Memory B cell (primary cell): ENCODE data around the gene CLK2.
"Not testable (repeated sequence)": the region's sequence is repeated elsewhere in the genome, so short reads cannot be mapped to it uniquely, and the experiment has no call there.

Source experiments
- ATAC-seq: fragments of 150-1000 bp; cut with Tn5 transposase; 2 replicates; pipeline ENCODE4 v1.10.0; 2021; ENCODE audit warnings: low read depth, mild to moderate bottlenecking, moderate library complexity
- DNase-seq, 2 donors: peaks; one replicate each; pipeline ENCODE4 v3.0.0; 2022; ENCODE audit warnings: low spot score in 2 of 2
- H3K27ac Mint-ChIP-seq: one replicate; pipeline ENCODE4 v1.8.0; 2022; ENCODE audit warnings: mild to moderate bottlenecking, moderate library complexity, mixed read lengths
- H3K27me3 Mint-ChIP-seq: one replicate; pipeline ENCODE4 v1.8.0; 2022; ENCODE audit warnings: mixed read lengths
- H3K36me3 Mint-ChIP-seq: one replicate; pipeline ENCODE4 v1.8.0; 2022; ENCODE audit warnings: mild to moderate bottlenecking, mixed read lengths
- H3K4me1 Mint-ChIP-seq: one replicate; pipeline ENCODE4 v1.8.0; 2022; ENCODE audit warnings: mixed read lengths
- H3K4me3 Mint-ChIP-seq: one replicate; pipeline ENCODE4 v1.8.0; 2022; ENCODE audit warnings: mild to moderate bottlenecking, moderate library complexity, mixed read lengths
- H3K9me3 Mint-ChIP-seq: one replicate; pipeline ENCODE4 v1.8.0; 2022; ENCODE audit warnings: mixed read lengths

Gene CLK2

GRCh38 chr1:155305881-155306391 lies 32.6 kb upstream of the CLK2 start:
- H3K27ac Mint-ChIP-seq, result peak overlapping the region; percentile 19
- H3K36me3 Mint-ChIP-seq, result no peaks in the 10 kb centered on the region
- no peaks in the 10 kb centered on the region for H3K9me3 Mint-ChIP-seq
- H3K4me3 Mint-ChIP-seq, result peak overlapping the region; percentile 4
- no peak for ATAC-seq
- no peaks in the 10 kb centered on the region for H3K27me3 Mint-ChIP-seq
- no peak for DNase-seq
- peaks cover 6% of the 10 kb centered on the region for H3K4me1 Mint-ChIP-seq

- Mint-ChIP-seq H3K4me3 (no peak overlapping the region), H3K27me3 (no peaks in the 10 kb centered on the region), H3K36me3 (no peaks in the 10 kb centered on the region), H3K9me3 (no peaks in the 10 kb centered on the region), H3K27ac (no peak overlapping the region), H3K4me1 (peaks cover 3% of the 10 kb centered on the region)
- DNase-seq (no peak), ATAC-seq (no peak)
Observed at GRCh38 chr1:155304558-155305063, 31.3 kb upstream of the CLK2 start.

- DNase-seq, result no peak
- H3K9me3 Mint-ChIP-seq, result no peaks in the 10 kb centered on the region
- H3K27me3 Mint-ChIP-seq, result peaks cover 12% of the 10 kb centered on the region
- no peak within 1 kb of the TSS for H3K4me3 Mint-ChIP-seq
- ATAC-seq, result no peak
- H3K36me3 Mint-ChIP-seq, result peaks cover 2% of the 10 kb centered on the region
- no peak within 1 kb of the TSS for H3K27ac Mint-ChIP-seq
- peaks cover 3% of the 10 kb centered on the region for H3K4me1 Mint-ChIP-seq
Observed at GRCh38 chr1:155301342-155301841, 28.1 kb upstream of the CLK2 start, which contains the start of gene PKLR. TSS of gene PKLR (minus strand) at chr1:155301438. CDS start at chr1:155301395, 43 bp downstream.

- Mint-ChIP-seq H3K27ac (no peak overlapping the region), H3K9me3 (no peaks in the 10 kb centered on the region), H3K36me3 (peaks cover 2% of the 10 kb centered on the region), H3K4me1 (peaks cover 3% of the 10 kb centered on the region), H3K27me3 (peaks cover 15% of the 10 kb centered on the region), H3K4me3 (no peak overlapping the region)
- ATAC-seq (no peak), DNase-seq (no peak)
Observed at GRCh38 chr1:155300553-155301329, 27.4 kb upstream of the CLK2 start.

- H3K27me3 Mint-ChIP-seq, result peaks cover 18% of the 10 kb centered on the region
- DNase-seq (no peak), ATAC-seq (no peak)
- H3K36me3 Mint-ChIP-seq, result peaks cover 2% of the 10 kb centered on the region
- peaks cover 3% of the 10 kb centered on the region for H3K4me1 Mint-ChIP-seq
- H3K27ac Mint-ChIP-seq, result no peak overlapping the region
- no peaks in the 10 kb centered on the region for H3K9me3 Mint-ChIP-seq
- no peak overlapping the region for H3K4me3 Mint-ChIP-seq
Observed at GRCh38 chr1:155300024-155300423, 26.7 kb upstream of the CLK2 start.

- H3K4me1 Mint-ChIP-seq, result peaks cover 6% of the 10 kb centered on the region
- no peak for DNase-seq
- no peak overlapping the region for H3K4me3 Mint-ChIP-seq
- no peaks in the 10 kb centered on the region for H3K9me3 Mint-ChIP-seq
- peaks cover 2% of the 10 kb centered on the region for H3K36me3 Mint-ChIP-seq
- H3K27me3 Mint-ChIP-seq, result peaks cover 24% of the 10 kb centered on the region
- ATAC-seq, result no peak
- H3K27ac Mint-ChIP-seq, result no peak overlapping the region
Observed at GRCh38 chr1:155297384-155297783, 24.1 kb upstream of the CLK2 start.

GRCh38 chr1:155296661-155297060 lies 23.4 kb upstream of the CLK2 start:
- no peak overlapping the region for H3K27ac Mint-ChIP-seq
- ATAC-seq (no peak), DNase-seq (no peak)
- no peaks in the 10 kb centered on the region for H3K9me3 Mint-ChIP-seq
- H3K4me3 Mint-ChIP-seq, result no peak overlapping the region
- peaks cover 24% of the 10 kb centered on the region for H3K27me3 Mint-ChIP-seq
- peaks cover 6% of the 10 kb centered on the region for H3K4me1 Mint-ChIP-seq
- H3K36me3 Mint-ChIP-seq, result peaks cover 2% of the 10 kb centered on the region

- H3K27ac Mint-ChIP-seq, result no peak overlapping the region
- ATAC-seq (no peak), DNase-seq (no peak)
- H3K36me3 Mint-ChIP-seq, result peaks cover 2% of the 10 kb centered on the region
- peaks cover 6% of the 10 kb centered on the region for H3K4me1 Mint-ChIP-seq
- no peak overlapping the region for H3K4me3 Mint-ChIP-seq
- H3K27me3 Mint-ChIP-seq, result peaks cover 24% of the 10 kb centered on the region
- no peaks in the 10 kb centered on the region for H3K9me3 Mint-ChIP-seq
Observed at GRCh38 chr1:155295942-155296267, 22.6 kb upstream of the CLK2 start.

GRCh38 chr1:155295183-155295941 lies 22.1 kb upstream of the CLK2 start:
- peaks cover 6% of the 10 kb centered on the region for H3K4me1 Mint-ChIP-seq
- peaks cover 2% of the 10 kb centered on the region for H3K36me3 Mint-ChIP-seq
- no peak for ATAC-seq
- H3K4me3 Mint-ChIP-seq, result no peak overlapping the region
- H3K9me3 Mint-ChIP-seq, result no peaks in the 10 kb centered on the region
- H3K27me3 Mint-ChIP-seq, result peaks cover 26% of the 10 kb centered on the region
- no peak overlapping the region for H3K27ac Mint-ChIP-seq
- no peak for DNase-seq

- Mint-ChIP-seq H3K36me3 (peaks cover 2% of the 10 kb centered on the region), H3K4me1 (peaks cover 6% of the 10 kb centered on the region), H3K27me3 (peaks cover 28% of the 10 kb centered on the region), H3K27ac (no peak overlapping the region), H3K9me3 (no peaks in the 10 kb centered on the region), H3K4me3 (no peak overlapping the region)
- DNase-seq (no peak), ATAC-seq (no peak)
Observed at GRCh38 chr1:155294520-155295182, 21.3 kb upstream of the CLK2 start.

GRCh38 chr1:155293086-155293749 lies 19.9 kb upstream of the CLK2 start:
- no peak for ATAC-seq
- H3K36me3 Mint-ChIP-seq, result peaks cover 2% of the 10 kb centered on the region
- no peak overlapping the region for H3K4me3 Mint-ChIP-seq
- DNase-seq, result no peak
- H3K27me3 Mint-ChIP-seq, result peaks cover 26% of the 10 kb centered on the region
- H3K27ac Mint-ChIP-seq, result no peak overlapping the region
- peaks cover 6% of the 10 kb centered on the region for H3K4me1 Mint-ChIP-seq
- H3K9me3 Mint-ChIP-seq, result no peaks in the 10 kb centered on the region

GRCh38 chr1:155291006-155291405 lies 17.7 kb upstream of the CLK2 start:
- H3K27me3 Mint-ChIP-seq, result peaks cover 14% of the 10 kb centered on the region
- not testable (repeated sequence) for H3K9me3 Mint-ChIP-seq, H3K4me1 Mint-ChIP-seq, H3K4me3 Mint-ChIP-seq, H3K36me3 Mint-ChIP-seq, ATAC-seq, H3K27ac Mint-ChIP-seq, DNase-seq

- no peak overlapping the region for H3K27ac Mint-ChIP-seq
- ATAC-seq, result no peak
- no peak overlapping the region for H3K4me3 Mint-ChIP-seq
- H3K9me3 Mint-ChIP-seq, result no peaks in the 10 kb centered on the region
- H3K36me3 Mint-ChIP-seq, result peaks cover 4% of the 10 kb centered on the region
- H3K4me1 Mint-ChIP-seq, result no peaks in the 10 kb centered on the region
- peaks cover 4% of the 10 kb centered on the region for H3K27me3 Mint-ChIP-seq
- no peak for DNase-seq
Observed at GRCh38 chr1:155287987-155288543, 14.8 kb upstream of the CLK2 start.
